HUDEP-2 (cell line): ENCODE measurements around the gene LRFN3.
"Not testable (repeated sequence)": the region's sequence is repeated elsewhere in the genome, so short reads cannot be mapped to it uniquely, and the experiment has no call there.

ENCODE experiments used
- DNase-seq, 76 experiments: peaks; one replicate each; lab custom pipeline; 2025; ENCODE audit not compliant: unreplicated experiment in 76 of 76; lab: John Stamatoyannopoulos, UW

Gene LRFN3

GRCh38 chr19:35960432-35960972 is 24.3 kb downstream of the LRFN3 start:
- DNase-seq = no peak

GRCh38 chr19:35963514-35963913 is 27.3 kb downstream of the LRFN3 start:
- DNase-seq = peak in 41 of 76 experiments; percentile 2 to 60 (median 24)

- no peak for DNase-seq
Observed at GRCh38 chr19:35966771-35967170, 30.6 kb downstream of the LRFN3 start.

GRCh38 chr19:35973487-35973886 is 37.3 kb downstream of the LRFN3 start:
- DNase-seq = no peak

- peak in 11 of 76 experiments; percentile 4 to 20 (median 14) for DNase-seq
Observed at GRCh38 chr19:35975608-35976214, 39.5 kb downstream of the LRFN3 start.

GRCh38 chr19:35977446-35978222 is 41.5 kb downstream of the LRFN3 start:
- DNase-seq = peak in 51 of 76 experiments; percentile 9 to 75 (median 41)

- DNase-seq = no peak
Observed at GRCh38 chr19:35978271-35978670, 42.1 kb downstream of the LRFN3 start.

- DNase-seq = no peak
Observed at GRCh38 chr19:35978832-35979365, 42.7 kb downstream of the LRFN3 start.

- DNase-seq = not testable (repeated sequence)
Observed at GRCh38 chr19:35980997-35981396, 44.8 kb downstream of the LRFN3 start.

GRCh38 chr19:35983177-35983576 is 47.0 kb downstream of the LRFN3 start:
- DNase-seq = no peak

GRCh38 chr19:35986111-35986510 is 49.9 kb downstream of the LRFN3 start:
- DNase-seq = no peak

GRCh38 chr19:35986664-35987570 is 50.7 kb downstream of the LRFN3 start:
- DNase-seq = peak in 1 of 76 experiments; percentile 11

GRCh38 chr19:35987571-35987896 is 51.4 kb downstream of the LRFN3 start:
- no peak for DNase-seq

- no peak for DNase-seq
Observed at GRCh38 chr19:35988824-35989223, 52.6 kb downstream of the LRFN3 start.

- DNase-seq = no peak
Observed at GRCh38 chr19:35990156-35990555, 54.0 kb downstream of the LRFN3 start.

- no peak for DNase-seq
Observed at GRCh38 chr19:35990771-35991730, 54.9 kb downstream of the LRFN3 start.

GRCh38 chr19:35991731-35992450 is 55.7 kb downstream of the LRFN3 start:
- DNase-seq = no peak

GRCh38 chr19:35992907-35993765 is 57.0 kb downstream of the LRFN3 start:
- no peak for DNase-seq
